ENCODE results near the gene WFIKKN2. TPM values are rescaled to one million over a fixed set of nuclear protein-coding genes. Genes with fewer than 3 reads are reported as not detected.

WFIKKN2 gene
- total RNA-seq, 1 experiment from 2014 or later = not detected

- CTCF ChIA-PET = no interaction called here
- H3K27me3 ChIP-seq (ENCODE audit: low read length) = no peaks in the 10 kb centered on the region
- no peaks in the 10 kb centered on the region for H3K36me3 ChIP-seq (ENCODE audit: low read depth, low read length)
- no peak for TF ChIP-seq EZH2 (IDR thresholded peaks at IDR 0.05; ENCODE audit: low read length, unreplicated experiment)
- TF ChIP-seq, protein P1, sequence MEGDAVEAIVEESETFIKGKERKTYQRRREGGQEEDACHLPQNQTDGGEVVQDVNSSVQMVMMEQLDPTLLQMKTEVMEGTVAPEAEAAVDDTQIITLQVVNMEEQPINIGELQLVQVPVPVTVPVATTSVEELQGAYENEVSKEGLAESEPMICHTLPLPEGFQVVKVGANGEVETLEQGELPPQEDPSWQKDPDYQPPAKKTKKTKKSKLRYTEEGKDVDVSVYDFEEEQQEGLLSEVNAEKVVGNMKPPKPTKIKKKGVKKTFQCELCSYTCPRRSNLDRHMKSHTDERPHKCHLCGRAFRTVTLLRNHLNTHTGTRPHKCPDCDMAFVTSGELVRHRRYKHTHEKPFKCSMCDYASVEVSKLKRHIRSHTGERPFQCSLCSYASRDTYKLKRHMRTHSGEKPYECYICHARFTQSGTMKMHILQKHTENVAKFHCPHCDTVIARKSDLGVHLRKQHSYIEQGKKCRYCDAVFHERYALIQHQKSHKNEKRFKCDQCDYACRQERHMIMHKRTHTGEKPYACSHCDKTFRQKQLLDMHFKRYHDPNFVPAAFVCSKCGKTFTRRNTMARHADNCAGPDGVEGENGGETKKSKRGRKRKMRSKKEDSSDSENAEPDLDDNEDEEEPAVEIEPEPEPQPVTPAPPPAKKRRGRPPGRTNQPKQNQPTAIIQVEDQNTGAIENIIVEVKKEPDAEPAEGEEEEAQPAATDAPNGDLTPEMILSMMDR (conservative IDR thresholded peaks at IDR 0.05; ENCODE audit: low read depth, low read length) = no peak
- no peak for TF ChIP-seq EZH2phosphoT487 (IDR thresholded peaks at IDR 0.05; ENCODE audit: borderline replicate concordance, low read length)
- peaks cover 11% of the 10 kb centered on the region for H3K4me1 ChIP-seq (ENCODE audit: insufficient read depth, low read length)
- no peak overlapping the region for H3K9ac ChIP-seq (ENCODE audit: low read length)
- no peaks in the 10 kb centered on the region for H3K9me3 ChIP-seq (ENCODE audit: low read length)
- no peak overlapping the region for H3K4me3 ChIP-seq (ENCODE audit: low read length)
- DNase-seq (no peak), ATAC-seq (no peak)
- POLR2A ChIA-PET (ENCODE audit: unreplicated experiment) = no interaction called here
- no peak overlapping the region for H3K4me2 ChIP-seq (ENCODE audit: low read length)
- H2AFZ ChIP-seq (ENCODE audit: low read length) = no peak overlapping the region
- H3F3A ChIP-seq (ENCODE audit: low read length, unreplicated experiment) = no peaks in the 10 kb centered on the region
- H3K27ac ChIP-seq (ENCODE audit: low read length) = no peak overlapping the region
- no peaks in the 10 kb centered on the region for H4K20me1 ChIP-seq (ENCODE audit: low read length)
- no peaks in the 10 kb centered on the region for H3K79me2 ChIP-seq (ENCODE audit: low read length)
- no TSS peak for BruUV-seq (replicated peaks)
- H3K9me2 ChIP-seq (replicated peaks; ENCODE audit: low read length) = no peaks in the 10 kb centered on the region
- intact Hi-C loops (cut with micrococcal nuclease) = no loop called here
Measured at GRCh38 chr17:50813583-50813982, 21.8 kb upstream of the WFIKKN2 start.

DNA sequence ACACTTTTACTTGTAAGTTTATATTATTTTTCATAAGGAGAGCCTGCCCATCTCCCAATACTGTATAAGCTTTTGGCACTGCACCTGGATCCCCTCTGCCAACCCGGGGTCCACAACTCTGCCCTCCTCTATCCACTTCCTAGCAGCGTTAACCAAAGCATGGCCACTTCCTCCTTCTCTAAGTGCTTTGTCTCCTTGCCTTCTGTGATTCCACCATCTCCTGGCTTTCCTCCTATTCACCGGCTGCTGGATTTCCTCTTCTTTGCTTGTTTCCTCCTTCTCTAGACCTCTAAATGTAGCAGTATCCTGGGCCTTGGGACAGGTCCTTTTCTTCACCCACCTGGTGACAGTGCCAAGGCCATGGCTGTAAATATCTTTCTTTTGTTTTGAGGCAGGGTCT, 20.0 kb upstream of the WFIKKN2 start:
- DNase-seq (no peak), ATAC-seq (no peak)
- Histone ChIP-seq H3K79me2 (ENCODE audit: low read length) (no peaks in the 10 kb centered on the region), H3K4me1 (ENCODE audit: insufficient read depth, low read length) (peaks cover 11% of the 10 kb centered on the region), H3K9me3 (ENCODE audit: low read length) (no peaks in the 10 kb centered on the region), H2AFZ (ENCODE audit: low read length) (no peak overlapping the region), H4K20me1 (ENCODE audit: low read length) (no peaks in the 10 kb centered on the region), H3F3A (ENCODE audit: low read length, unreplicated experiment) (no peaks in the 10 kb centered on the region), H3K9me2 (replicated peaks; ENCODE audit: low read length) (no peaks in the 10 kb centered on the region), H3K9ac (ENCODE audit: low read length) (no peak overlapping the region), H3K27me3 (ENCODE audit: low read length) (no peaks in the 10 kb centered on the region), H3K36me3 (ENCODE audit: low read depth, low read length) (no peaks in the 10 kb centered on the region), H3K27ac (ENCODE audit: low read length) (no peak overlapping the region), H3K4me2 (ENCODE audit: low read length) (no peak overlapping the region), H3K4me3 (ENCODE audit: low read length) (no peak overlapping the region)
- CTCF ChIA-PET = no interaction called here
- POLR2A ChIA-PET (ENCODE audit: unreplicated experiment) = no interaction called here
- intact Hi-C loops (cut with micrococcal nuclease) = no loop called here
- no TSS peak for BruUV-seq (replicated peaks)
- TF ChIP-seq EZH2phosphoT487 (IDR thresholded peaks at IDR 0.05; ENCODE audit: borderline replicate concordance, low read length) (no peak), EZH2 (IDR thresholded peaks at IDR 0.05; ENCODE audit: low read length, unreplicated experiment) (no peak)
- TF ChIP-seq, protein P1 (conservative IDR thresholded peaks at IDR 0.05; ENCODE audit: low read depth, low read length) = no peak

DNA sequence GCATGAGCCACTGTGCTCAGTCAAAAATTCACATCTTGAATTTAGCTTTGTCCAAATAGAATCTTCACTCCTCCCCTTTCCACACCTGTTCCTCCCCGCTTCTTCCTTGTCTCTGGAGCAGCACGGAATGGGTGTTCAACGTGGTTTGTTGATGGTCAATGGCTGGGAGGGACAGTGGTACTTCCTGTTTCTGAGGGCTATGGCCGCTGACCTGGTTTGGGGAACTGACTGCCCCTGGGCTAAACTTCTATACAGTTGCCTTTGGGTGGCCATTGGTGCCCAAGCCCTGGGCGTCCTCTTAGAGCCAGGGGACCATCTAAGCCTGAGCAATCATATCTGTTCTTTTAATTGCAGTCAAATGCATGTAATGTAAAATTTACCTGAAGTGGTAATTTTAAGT, 19.1 kb upstream of the WFIKKN2 start:
- no peak overlapping the region for H2AFZ ChIP-seq (ENCODE audit: low read length)
- BruUV-seq (replicated peaks) = no TSS peak
- TF ChIP-seq, protein P1 (conservative IDR thresholded peaks at IDR 0.05; ENCODE audit: low read depth, low read length) = no peak
- no peak for TF ChIP-seq EZH2phosphoT487 (IDR thresholded peaks at IDR 0.05; ENCODE audit: borderline replicate concordance, low read length)
- TF ChIP-seq EZH2 (IDR thresholded peaks at IDR 0.05; ENCODE audit: low read length, unreplicated experiment) = no peak
- H3K4me1 ChIP-seq (ENCODE audit: insufficient read depth, low read length) = peaks cover 11% of the 10 kb centered on the region
- no peaks in the 10 kb centered on the region for H3K79me2 ChIP-seq (ENCODE audit: low read length)
- ATAC-seq = no peak
- no peak for DNase-seq
- H3K9me2 ChIP-seq (replicated peaks; ENCODE audit: low read length) = no peaks in the 10 kb centered on the region
- H3K9ac ChIP-seq (ENCODE audit: low read length) = no peak overlapping the region
- intact Hi-C loops (cut with micrococcal nuclease) = no loop called here
- CTCF ChIA-PET = interaction anchor here (0.6 kb wide), 1 partner anchor 249 kb away, joined by 3 read pairs; no protein-coding TSS in a partner anchor
- H3K4me2 ChIP-seq (ENCODE audit: low read length) = no peak overlapping the region
- H3K4me3 ChIP-seq (ENCODE audit: low read length) = no peak overlapping the region
- no peaks in the 10 kb centered on the region for H4K20me1 ChIP-seq (ENCODE audit: low read length)
- H3K27me3 ChIP-seq (ENCODE audit: low read length) = no peaks in the 10 kb centered on the region
- no peaks in the 10 kb centered on the region for H3K9me3 ChIP-seq (ENCODE audit: low read length)
- no peaks in the 10 kb centered on the region for H3K36me3 ChIP-seq (ENCODE audit: low read depth, low read length)
- no peak overlapping the region for H3K27ac ChIP-seq (ENCODE audit: low read length)
- POLR2A ChIA-PET (ENCODE audit: unreplicated experiment) = no interaction called here
- H3F3A ChIP-seq (ENCODE audit: low read length, unreplicated experiment) = no peaks in the 10 kb centered on the region

All from PC-3 (cell line).